ENCODE data around the gene USP31.
"Not testable (repeated sequence)": the region's sequence is repeated elsewhere in the genome, so short reads cannot be mapped to it uniquely, and the experiment has no call there.

DNA sequence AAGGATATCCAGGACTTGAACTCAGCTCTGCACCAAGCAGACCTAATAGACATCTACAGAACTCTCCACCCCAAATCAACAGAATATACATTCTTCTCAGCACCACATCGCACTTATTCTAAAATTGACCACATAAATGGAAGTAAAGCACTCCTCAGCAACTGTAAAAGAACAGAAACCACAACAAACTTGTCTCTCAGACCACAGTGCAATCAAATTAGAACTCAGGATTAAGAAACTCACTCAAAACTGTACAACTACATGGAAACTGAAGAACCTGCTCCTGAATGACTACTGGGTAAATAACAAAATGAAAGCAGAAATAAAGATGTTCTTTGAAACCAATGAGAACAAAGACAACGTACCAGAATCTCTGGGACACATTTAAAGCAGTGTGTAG lies 52.8 kb downstream of the USP31 start:
- TF ChIP-seq, protein P1, sequence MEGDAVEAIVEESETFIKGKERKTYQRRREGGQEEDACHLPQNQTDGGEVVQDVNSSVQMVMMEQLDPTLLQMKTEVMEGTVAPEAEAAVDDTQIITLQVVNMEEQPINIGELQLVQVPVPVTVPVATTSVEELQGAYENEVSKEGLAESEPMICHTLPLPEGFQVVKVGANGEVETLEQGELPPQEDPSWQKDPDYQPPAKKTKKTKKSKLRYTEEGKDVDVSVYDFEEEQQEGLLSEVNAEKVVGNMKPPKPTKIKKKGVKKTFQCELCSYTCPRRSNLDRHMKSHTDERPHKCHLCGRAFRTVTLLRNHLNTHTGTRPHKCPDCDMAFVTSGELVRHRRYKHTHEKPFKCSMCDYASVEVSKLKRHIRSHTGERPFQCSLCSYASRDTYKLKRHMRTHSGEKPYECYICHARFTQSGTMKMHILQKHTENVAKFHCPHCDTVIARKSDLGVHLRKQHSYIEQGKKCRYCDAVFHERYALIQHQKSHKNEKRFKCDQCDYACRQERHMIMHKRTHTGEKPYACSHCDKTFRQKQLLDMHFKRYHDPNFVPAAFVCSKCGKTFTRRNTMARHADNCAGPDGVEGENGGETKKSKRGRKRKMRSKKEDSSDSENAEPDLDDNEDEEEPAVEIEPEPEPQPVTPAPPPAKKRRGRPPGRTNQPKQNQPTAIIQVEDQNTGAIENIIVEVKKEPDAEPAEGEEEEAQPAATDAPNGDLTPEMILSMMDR (IDR thresholded peaks at IDR 0.05; ENCODE audit: poor library complexity): not testable (repeated sequence)
- not testable (repeated sequence) for TF ChIP-seq EZH2 (IDR thresholded peaks at IDR 0.05; ENCODE audit: borderline replicate concordance)

Data from hepatocyte (in vitro differentiated cells).